Activated naive CD4-positive, alpha-beta T cell treated with anti-CD3 and anti-CD28 coated beads, Interleukin-2, amount 10 ng/mL, durations not matched to agents 5 hours and 36 hours (primary cell): ENCODE data around the gene ADAMTS8. TPM values are rescaled to one million over a fixed set of nuclear protein-coding genes. Genes with fewer than 3 reads are reported as not detected.

Experiments used
- total RNA-seq, 2 experiments: library from RNA; stranded (reverse); gene quantifications; one replicate each; pipeline ENCODE4 v1.2.3, GENCODE V29; 2021

ADAMTS8 gene
- not detected for total RNA-seq

DNA sequence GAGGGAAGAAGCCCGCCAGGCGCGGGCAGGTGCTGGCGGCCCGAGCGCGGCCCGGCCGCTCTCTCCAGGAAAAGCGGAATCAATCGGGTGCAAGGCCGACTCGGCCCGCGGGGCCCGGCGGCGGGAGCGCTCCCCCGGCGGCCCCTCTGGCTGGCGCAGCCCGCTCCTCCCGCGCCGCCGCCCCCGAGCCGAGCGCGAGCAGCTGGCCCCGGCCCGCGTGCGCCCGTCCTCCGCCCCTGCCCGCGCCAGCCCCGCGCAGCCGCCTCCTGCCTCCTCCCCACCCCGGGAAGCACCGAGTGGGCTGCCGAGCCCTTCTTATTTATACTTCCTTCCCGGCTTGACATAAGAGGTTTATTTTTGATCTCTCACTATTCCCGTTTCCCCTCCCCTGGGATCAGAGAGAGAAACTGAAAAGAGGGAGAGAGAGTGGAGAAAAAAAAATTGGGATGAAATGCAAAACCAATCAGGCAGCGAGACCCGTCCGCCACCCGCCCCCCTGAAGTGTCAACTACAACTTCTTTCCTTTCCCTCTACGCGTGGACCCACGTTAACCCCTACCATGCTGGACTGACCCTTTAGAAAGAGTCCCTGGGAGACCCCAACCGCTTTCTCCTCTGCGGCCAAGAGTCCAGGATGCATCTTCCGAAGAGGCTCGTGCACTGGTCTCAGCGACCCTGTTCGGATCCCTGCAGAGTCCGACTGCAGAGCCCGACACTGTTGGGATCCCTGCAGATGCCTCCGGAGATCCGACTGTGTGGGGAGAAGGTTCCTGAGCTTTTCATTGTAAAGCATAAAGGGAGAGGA lies at the start of gene ADAMTS8:
TSS of gene ADAMTS8 (minus strand) at position 294 of the 804 bp plus-strand sequence. CDS start 323 bp downstream, outside the sequence.

GRCh38 chr11:130448416-130449309 lies 20.3 kb upstream of the ADAMTS8 start, which contains the start of gene ADAMTS15:
Gene ADAMTS15, plus strand, starts transcription at chr11:130448645. Its CDS starts 329 bp downstream, at chr11:130448974.

Other genes with a start within 250 kb of the ADAMTS8 start
- 10 to 100 TPM; 50.6 to 56.8 TPM for gene ZBTB44, start 113.7 kb downstream of the ADAMTS8 start, total RNA-seq
- gene ADAMTS15, start 20.0 kb upstream of the ADAMTS8 start, total RNA-seq, result not detected